Activated CD8-positive, alpha-beta memory T cell treated with anti-CD3 and anti-CD28 coated beads for 48 hours (primary cell): ENCODE results near the gene DOCK2.
"Not testable (repeated sequence)": the region's sequence is repeated elsewhere in the genome, so short reads cannot be mapped to it uniquely, and the experiment has no call there.

Experiments used
- DNase-seq, 3 experiments: peaks; one replicate each; pipeline ENCODE4 v3.0.0-alpha.2; 2020; ENCODE audit warnings: low read depth in 2 of 3, low spot score in 2 of 3

DOCK2 gene

DNA sequence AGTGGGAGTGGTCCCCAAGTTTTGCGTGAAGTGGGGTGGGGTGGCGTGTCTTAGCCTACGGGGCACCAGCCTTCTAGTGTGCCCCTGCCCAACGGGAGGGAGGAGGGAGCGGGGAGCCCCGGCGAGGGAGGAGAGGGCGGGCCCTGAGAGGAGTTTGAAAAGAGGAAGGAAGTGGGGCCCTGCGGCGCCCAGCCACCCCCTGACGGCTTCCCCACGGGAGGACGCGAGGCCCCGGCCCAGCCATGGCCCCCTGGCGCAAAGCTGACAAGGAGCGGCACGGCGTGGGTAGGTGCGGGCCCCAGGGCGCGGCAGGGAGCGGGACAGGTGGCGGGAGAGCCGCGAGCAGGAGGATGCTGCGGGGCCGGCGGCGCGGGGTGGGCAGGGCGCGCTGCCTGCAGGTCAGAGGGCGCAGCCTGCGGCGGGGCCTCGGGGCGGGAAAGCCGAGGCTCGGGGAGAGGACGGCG lies at the start of gene DOCK2:
Gene DOCK2 (plus strand): TSS at position 191 of the 464 bp plus-strand sequence. CDS start 52 bp downstream, at position 243.
- DNase-seq: peak; percentile 36 to 54 (median 47)

DNA sequence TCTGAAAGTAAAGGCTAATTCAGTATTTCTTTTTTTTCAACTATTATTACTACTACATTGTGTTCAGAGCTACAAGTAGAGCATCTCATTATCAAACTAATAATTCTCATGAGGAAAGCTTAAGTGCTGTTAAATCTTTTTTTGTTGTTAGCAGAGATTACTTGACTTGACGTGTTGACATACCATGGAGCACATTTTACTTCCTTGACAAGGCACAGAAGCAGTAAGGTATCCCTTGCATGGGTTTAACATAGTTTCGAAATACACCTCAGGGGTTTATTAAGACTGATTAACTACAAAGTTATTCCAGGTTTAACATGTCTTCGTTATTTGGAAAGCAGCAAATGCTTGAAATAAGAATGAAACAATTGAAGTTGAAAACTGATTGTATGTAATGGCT lies 46.5 kb upstream of the DOCK2 start:
- DNase-seq: no peak

GRCh38 chr5:169591636-169592035 lies 45.4 kb upstream of the DOCK2 start:
- DNase-seq: no peak

DNA sequence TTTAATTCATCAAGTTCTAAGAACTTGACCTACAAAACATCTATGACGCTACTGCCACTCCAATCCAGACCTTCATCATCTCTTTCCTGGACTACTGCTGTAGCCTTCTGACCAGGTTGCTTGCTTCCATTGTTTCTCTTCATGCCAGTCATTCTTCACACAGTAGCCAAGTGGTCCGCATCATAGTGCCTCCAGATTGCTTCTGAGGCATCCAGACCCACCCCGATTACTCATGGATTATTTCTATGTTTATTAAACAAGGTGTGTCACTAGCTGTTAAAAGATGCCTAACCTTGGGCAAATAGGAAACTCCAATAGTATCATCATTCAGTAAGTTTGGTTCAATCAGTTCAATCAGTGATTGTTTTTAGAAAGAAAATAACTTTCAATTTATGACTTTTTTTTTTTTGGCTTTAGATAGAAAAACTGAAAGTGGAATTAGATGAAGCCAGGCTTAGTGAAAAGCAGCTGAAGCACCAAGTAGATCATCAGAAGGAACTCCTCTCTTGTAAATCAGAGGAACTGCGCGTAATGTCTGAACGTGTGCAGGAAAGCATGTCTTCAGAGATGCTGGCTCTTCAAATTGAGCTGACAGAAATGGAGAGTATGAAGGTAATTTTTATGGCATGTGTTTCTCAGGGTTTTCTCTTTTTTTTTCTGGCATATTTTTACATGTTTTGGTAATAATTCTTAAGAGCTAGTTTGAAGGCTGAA lies 44.0 kb upstream of the DOCK2 start:
- DNase-seq: no peak

GRCh38 chr5:169595172-169595820 lies 41.8 kb upstream of the DOCK2 start:
- no peak for DNase-seq

GRCh38 chr5:169599451-169599850 lies 37.6 kb upstream of the DOCK2 start:
- DNase-seq: no peak

DNA sequence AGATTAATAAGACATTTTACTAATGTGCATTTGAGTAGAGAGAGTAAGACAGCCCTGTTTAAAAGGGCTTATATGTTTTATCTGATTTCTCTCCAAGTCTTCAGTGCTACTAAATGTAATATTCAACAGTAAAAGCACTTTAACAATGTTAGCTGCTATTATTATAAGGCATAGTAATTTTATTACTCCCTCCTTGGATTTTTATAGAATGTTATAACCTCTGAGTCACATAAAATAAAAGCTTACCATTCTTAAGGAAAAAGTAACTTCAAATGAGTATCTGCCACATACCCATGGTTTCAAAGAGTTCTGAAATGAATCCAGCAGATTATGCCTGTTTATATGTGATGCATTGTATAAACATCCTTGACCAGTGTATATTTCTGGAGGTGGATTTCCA lies 34.5 kb upstream of the DOCK2 start:
- no peak for DNase-seq

DNA sequence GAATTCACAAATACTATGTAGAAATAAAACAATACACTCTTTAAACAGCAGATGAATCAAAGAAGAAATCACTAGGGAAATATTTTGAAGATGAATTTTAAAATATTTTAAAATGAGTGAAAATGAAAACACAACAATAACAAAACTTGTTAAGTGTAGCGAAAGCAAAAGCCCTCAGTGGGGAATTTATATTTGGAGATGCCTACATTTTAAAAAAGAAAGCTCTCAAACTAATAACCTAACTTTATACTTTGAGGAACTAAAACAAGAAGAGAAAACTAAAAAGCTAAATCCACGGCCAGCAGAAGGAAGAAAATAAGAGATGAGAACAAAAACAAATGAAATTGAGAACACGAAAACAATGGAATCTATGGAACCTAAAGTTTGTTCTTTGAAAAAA lies 30.8 kb upstream of the DOCK2 start:
- no peak for DNase-seq

DNA sequence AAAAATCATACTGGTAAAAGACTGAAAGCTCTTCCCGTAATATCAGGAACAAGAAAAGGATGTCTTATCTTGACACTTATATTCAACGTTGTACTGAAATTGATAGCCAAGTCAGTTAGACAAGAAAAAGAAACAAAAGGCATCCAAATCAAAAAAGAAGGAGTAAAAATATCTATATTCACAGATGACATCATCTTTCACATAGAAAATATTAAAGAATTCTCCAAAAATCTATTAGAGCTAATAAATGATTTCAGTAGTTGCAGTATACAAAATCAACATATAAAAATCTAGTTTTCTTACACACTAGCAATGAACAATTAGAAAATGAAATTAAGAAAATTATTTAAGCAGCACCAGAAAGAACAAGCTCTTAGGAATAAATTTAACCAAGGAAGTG lies 29.2 kb upstream of the DOCK2 start:
- no peak for DNase-seq

GRCh38 chr5:169609716-169610115 lies 27.4 kb upstream of the DOCK2 start:
- no peak for DNase-seq

- DNase-seq: no peak
Measured at GRCh38 chr5:169610606-169611005, 26.5 kb upstream of the DOCK2 start.

DNA sequence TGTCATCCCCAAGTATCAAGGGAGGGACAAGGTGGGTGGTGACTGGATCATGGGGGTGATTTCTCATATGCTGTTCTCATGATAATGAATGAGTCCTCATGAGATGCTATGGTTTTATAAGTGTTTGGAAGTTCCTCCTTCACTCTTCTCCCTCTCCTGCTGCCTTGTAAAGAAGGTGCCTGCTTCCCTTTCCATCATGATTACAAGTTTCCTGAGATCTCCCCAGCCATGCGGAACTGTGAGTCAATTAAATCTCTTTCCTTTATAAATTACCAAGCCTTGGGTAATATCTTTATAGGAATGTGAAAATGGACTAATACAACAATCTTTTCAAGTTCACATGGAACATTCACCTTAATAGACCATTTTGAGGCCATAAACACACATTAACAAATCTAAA lies 21.5 kb upstream of the DOCK2 start:
- no peak for DNase-seq

- DNase-seq: not testable (repeated sequence)
Measured at GRCh38 chr5:169624307-169624706, 12.8 kb upstream of the DOCK2 start.

GRCh38 chr5:169626779-169627178 lies 10.3 kb upstream of the DOCK2 start:
- no peak for DNase-seq

- DNase-seq: no peak
Measured at GRCh38 chr5:169627551-169627950, 9.5 kb upstream of the DOCK2 start.

GRCh38 chr5:169628892-169629291 lies 8.2 kb upstream of the DOCK2 start:
- DNase-seq: no peak

DNA sequence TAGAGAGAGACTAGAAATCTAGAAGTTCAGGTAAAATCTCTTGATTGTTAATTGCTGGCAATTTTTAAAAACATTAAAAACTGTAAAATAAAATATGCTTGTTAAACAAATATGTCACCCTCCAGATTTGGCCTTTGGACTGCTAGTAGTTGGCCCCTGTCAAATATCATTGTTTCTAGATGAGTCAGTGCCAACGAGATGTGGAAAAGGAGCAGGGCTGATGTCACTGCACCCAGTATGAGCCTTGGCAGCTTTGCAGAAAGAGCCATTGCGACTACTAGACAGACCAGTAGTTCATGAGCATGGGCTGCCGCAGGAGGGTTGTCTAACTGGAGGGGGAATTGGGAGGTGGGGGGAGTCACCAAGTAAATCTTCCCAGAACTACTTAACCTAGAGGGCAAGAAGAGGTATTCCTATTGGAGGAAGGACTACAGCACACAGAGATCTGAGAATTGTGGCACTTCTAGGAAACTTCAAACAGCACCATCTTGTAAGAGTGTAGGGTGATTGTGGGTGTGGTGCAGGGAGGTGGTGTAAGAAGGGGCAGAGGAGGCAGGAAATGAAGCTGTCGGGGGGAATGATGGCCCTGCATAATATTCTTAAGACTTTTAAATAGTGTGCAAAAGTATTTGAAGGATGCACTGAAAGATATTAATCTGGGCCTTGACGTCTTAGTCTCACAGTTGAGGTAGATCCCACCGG lies 7.1 kb upstream of the DOCK2 start:
- no peak for DNase-seq

- DNase-seq: no peak
Measured at GRCh38 chr5:169631360-169631759, 5.7 kb upstream of the DOCK2 start.

- DNase-seq: no peak
Measured at GRCh38 chr5:169632946-169633345, 4.1 kb upstream of the DOCK2 start.

- no peak for DNase-seq
Measured at GRCh38 chr5:169634606-169635005, 2.5 kb upstream of the DOCK2 start.

- DNase-seq: no peak
Measured at GRCh38 chr5:169635936-169636335, 1.1 kb upstream of the DOCK2 start.

DNA sequence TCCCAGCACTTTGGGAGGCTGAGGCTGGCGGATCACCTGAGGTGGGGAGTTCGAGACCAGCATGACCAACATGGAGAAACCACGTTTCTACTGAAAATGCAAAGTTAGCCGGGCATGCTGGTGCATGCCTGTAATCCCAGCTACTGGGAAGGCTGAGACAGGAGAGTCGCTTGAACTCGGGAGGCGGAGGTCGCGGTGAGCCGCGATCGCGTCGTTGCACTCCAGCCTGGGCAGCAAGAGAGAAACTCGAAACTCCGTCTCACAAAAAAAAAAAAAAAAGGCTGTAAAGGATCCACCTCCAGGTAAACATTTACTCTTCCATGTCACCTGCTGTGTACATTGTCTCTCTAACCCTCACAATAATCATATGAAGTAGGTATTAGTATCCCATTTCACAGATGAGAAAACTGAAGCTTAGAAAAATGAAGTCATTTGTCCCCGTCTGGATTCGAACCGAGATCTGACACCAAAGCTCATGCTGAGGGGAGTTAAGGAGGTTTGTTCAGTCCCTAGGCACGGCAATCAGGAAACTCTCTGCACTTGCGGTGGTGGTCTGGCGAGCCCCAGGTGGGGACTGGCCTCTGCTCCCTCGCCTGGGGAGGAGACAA lies 494 bp upstream of the DOCK2 start:
- no peak for DNase-seq
